GM10266 (cell line): ENCODE data around the gene TANGO6.

ENCODE experiments used
- DNase-seq: peaks from one replicate; pipeline ENCODE4 v3.0.0; 2012; ENCODE audit errors: extremely low spot score
- TF ChIP-seq, protein P1 (sequence below): IDR thresholded peaks from 2 replicates; pipeline ENCODE4 v1.5.1; 2012; ENCODE audit warnings: mild to moderate bottlenecking, low read depth; ENCODE audit not compliant: control insufficient read depth, insufficient read depth; ENCODE audit errors: missing control alignments

Gene TANGO6

DNA sequence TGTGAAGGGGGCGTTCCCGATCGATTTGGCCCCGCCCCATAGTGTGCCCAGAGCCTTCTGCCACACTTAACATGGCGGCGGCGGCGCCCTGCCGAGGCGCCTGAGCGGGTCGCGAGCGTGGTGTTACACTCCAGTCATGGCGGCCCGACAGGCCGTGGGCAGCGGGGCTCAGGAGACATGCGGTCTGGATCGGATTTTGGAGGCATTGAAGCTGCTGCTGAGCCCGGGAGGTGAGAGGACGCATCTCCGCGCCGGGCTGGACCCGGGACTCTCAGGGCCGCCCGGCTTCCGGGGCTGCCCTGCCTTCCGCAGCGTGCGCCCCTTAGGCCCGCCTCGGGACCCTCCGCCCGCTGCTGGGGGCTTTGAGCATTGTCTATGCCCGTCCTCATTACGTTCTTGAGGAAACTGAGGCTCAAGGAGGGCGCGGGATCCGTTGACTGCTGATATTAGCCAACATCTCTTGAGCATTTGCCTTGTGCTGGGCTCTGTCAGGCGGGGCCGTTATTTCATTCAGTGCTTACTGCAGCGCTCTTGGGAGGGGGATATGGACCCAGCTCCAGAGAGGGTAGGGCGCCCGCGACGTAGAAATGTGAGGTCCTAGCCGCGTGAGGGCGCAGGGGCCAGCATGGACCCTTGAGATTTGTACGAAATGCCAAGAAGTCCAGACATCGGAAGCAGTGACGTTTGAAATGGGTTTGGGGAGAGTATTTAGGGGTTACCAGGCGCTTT lies at the start of gene TANGO6:
Gene TANGO6 (plus strand): TSS at position 50 of the 729 bp plus-strand sequence. CDS start 87 bp downstream, at position 137.
- peak; percentile 88 for DNase-seq
- TF ChIP-seq, protein P1, sequence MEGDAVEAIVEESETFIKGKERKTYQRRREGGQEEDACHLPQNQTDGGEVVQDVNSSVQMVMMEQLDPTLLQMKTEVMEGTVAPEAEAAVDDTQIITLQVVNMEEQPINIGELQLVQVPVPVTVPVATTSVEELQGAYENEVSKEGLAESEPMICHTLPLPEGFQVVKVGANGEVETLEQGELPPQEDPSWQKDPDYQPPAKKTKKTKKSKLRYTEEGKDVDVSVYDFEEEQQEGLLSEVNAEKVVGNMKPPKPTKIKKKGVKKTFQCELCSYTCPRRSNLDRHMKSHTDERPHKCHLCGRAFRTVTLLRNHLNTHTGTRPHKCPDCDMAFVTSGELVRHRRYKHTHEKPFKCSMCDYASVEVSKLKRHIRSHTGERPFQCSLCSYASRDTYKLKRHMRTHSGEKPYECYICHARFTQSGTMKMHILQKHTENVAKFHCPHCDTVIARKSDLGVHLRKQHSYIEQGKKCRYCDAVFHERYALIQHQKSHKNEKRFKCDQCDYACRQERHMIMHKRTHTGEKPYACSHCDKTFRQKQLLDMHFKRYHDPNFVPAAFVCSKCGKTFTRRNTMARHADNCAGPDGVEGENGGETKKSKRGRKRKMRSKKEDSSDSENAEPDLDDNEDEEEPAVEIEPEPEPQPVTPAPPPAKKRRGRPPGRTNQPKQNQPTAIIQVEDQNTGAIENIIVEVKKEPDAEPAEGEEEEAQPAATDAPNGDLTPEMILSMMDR: peak; percentile 39

DNA sequence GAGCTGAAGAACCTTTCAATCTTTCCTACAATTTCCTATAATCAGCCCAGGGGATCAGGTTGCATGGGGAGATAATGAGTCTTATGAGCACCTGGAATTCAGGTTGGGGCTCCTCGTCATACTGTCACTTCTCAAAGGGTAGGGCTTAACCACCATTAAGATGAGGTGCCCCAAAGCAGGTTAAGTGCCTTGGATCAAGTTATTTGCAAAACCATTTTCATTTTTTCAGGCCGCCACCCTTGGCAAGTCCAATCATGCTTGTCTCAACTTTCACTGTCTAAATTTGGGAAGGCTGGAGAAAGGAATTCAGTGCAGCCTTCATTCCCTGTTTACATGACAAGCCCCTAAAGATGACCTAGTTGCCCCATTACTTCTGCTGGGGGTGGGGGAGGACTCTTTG lies 44.9 kb upstream of the TANGO6 start:
- TF ChIP-seq, protein P1: no peak
- DNase-seq: no peak

DNA sequence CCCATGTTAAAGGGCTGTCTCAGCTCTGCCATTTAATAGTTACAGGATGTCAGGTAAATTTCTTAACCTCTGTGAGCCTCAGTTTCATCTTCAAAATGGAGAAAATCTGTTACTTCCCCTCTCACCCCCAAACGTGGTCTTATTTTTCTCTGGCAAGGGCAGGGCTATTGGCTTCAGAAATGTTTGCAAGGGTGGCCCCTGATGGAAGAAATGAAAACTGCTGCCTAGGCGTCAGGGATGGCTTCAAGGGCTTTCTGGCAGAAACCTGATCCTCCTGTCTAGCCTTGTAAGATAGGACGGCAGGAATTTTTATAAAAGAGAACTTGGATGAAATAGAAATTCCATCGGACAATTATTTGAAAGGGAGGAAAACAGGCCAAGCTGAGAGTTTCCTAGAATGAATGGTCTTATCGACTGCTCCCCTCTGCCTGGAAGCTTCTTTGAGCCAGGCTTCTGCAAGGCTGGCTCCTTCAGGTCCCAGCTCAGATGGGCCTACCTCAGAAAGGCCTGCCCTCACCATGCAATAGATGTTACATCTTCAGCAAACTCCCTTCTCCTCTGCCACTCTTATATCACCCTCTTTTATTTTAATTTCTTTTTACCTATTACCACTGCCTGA lies 43.0 kb upstream of the TANGO6 start:
- DNase-seq: peak; percentile 79
- TF ChIP-seq, protein P1: peak; percentile 86

DNA sequence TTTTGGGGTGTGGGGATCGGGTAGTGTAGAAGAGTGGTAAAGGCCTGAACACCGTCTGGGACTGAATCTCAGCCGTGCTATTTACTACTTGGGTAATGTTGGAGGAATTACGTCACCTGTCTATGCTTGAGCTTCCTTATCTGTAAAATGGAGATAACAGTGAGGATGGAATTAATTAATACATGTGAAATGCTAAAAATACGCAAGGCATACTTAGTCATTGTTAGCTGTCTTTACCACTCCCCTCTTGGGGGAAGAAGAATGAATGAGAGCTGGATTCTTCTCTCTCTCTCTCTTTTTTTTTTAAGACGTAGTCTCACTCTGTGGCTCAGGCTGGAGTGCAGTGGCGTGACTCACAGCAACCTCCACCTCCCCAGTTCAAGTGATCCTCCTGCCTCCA lies 41.1 kb upstream of the TANGO6 start:
- TF ChIP-seq, protein P1: no peak
- no peak for DNase-seq

DNA sequence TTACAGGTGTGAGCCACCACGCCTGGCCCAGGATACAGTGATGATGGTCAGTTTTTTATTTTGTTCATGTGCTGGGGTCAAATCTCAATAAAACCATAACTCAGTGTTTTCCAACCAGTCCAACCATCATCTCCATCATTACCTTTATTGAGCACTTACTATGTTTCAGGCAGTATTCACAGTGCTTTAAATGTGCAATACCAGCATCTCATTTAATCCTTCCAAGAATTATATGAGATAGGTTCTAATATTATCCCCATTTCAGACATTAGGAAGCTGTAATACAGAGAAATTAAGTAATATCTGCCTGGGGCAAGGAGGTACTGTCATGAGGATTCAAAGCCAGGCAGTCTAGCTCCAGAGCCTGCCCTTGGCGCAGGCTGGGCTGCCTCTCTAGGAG lies 36.9 kb upstream of the TANGO6 start:
- DNase-seq: no peak
- TF ChIP-seq, protein P1: no peak

DNA sequence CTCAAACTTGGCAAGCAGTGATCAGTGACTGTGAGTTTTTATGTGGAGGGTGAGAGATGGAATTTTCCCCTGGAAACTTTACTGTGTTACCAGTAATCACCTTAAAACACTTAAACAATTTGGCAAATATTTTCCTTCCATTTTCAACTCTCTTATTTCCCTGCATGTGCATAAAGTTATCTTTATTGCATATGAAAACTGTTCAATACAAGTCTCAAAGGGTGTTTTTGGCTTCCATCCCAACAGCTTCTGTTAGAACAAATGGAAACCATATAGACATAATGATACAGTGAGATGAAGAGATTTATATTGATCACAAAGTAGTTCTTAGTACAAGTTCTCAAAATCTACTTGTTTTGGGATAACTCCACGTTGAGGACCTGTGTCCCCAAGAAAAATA lies 36.4 kb upstream of the TANGO6 start:
- TF ChIP-seq, protein P1: no peak
- DNase-seq: no peak

DNA sequence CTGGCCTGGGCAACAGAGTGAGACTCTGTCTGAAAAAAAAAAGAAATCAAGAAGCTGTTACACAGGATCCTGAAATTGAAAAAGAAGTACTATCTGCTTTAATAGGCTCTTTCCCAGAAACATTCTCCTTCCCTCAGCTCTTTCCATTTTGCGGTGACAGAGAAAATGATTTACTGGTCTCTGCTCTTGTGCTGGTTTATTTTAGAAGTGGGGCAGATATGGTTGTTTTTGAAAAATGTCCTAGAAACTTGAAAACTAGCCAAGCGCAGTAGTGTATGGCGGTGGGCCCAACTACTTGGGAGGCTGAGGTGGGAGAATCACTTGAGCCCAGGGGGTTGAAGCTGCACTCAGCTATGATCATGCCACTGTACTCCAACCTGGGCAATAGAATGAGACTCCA lies 28.8 kb upstream of the TANGO6 start:
- no peak for DNase-seq
- TF ChIP-seq, protein P1: no peak
